Hippocampal formation (tissue), 2 donors: Measurements from ENCODE around the gene PCCA.
"Not testable (repeated sequence)": the region's sequence is repeated elsewhere in the genome, so short reads cannot be mapped to it uniquely, and the experiment has no call there.

Experiments used
- DNase-seq, 2 donors: peaks; one replicate each; lab custom pipeline; 2025; lab: John Stamatoyannopoulos, UW

Gene PCCA

DNA sequence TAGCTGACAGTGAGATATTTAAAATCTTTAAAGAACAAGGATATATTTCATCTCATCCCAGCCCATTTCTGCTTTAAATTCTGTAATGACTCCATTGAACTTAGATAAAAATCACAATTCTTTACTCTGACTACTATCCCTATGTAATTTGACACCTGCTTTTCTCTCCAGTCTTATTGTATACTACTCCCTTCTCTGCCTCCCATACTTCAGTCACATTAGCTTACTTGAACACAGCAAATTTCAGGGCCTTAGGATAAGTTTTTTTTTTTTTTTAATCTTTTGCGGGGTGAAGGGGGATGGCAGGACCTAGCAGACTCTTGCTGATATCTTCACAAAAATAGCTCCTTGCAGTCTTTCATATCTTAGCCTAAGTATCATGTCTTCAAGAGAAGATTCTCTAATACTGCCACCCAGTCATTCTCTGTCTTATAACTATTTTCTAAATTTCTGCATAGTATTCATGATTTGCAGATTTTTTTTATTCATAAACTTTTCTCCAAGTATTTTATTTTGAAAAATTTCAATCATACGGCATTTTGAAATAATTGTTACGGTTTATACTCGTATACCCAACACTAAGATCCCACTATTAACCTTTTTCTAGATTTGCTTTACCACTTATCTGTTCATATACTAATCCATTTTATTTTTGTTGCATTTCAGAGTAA is 151.4 kb downstream of the PCCA start:
- no peak for DNase-seq

- no peak for DNase-seq
Observed at GRCh38 chr13:100244431-100244830, 155.5 kb downstream of the PCCA start.

- DNase-seq: no peak
Observed at GRCh38 chr13:100245104-100245503, 156.2 kb downstream of the PCCA start.

DNA sequence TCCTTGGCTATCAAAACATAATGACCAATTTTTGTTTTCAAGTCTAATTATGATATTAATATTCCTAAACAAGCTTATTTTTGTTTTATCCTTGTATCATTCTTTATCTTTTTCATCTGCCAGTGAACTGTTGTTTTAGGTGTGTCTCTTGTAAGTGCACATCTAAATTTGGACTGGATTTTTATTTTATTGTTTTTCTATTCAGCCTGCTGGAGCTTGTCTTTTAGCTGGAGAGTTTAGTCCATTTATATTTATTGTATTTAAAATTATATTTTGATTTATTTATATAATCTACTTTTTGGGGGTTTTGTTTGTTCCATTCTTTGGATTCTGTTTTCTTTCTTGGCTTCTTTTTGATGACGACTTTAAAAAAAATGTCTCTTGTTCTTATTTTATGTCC is 159.0 kb downstream of the PCCA start:
- no peak for DNase-seq

GRCh38 chr13:100254002-100254401 is 165.1 kb downstream of the PCCA start:
- DNase-seq: no peak

- DNase-seq: no peak
Observed at GRCh38 chr13:100262404-100262803, 173.5 kb downstream of the PCCA start.

GRCh38 chr13:100266026-100266425 is 177.1 kb downstream of the PCCA start:
- DNase-seq: no peak

- DNase-seq: peak in 1 of 2 donors; percentile 47
Observed at GRCh38 chr13:100269837-100270236, 180.9 kb downstream of the PCCA start.

DNA sequence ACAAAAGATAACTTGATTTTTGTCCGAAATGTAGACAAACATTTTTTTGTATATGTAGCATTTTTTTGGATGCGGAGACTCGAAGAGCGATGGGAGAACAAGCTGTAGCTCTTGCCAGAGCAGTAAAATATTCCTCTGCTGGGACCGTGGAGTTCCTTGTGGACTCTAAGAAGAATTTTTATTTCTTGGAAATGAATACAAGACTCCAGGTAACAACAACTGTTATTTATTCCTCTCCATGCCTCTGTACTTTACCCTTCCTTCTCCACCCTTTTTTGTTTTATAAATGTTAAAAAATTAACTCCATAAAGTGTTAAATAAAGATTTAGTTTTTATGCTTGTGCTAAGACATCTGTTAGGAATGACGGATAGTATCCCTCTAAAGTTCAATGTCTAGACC is 184.2 kb downstream of the PCCA start:
- no peak for DNase-seq

- DNase-seq: no peak
Observed at GRCh38 chr13:100273552-100273951, 184.7 kb downstream of the PCCA start.

DNA sequence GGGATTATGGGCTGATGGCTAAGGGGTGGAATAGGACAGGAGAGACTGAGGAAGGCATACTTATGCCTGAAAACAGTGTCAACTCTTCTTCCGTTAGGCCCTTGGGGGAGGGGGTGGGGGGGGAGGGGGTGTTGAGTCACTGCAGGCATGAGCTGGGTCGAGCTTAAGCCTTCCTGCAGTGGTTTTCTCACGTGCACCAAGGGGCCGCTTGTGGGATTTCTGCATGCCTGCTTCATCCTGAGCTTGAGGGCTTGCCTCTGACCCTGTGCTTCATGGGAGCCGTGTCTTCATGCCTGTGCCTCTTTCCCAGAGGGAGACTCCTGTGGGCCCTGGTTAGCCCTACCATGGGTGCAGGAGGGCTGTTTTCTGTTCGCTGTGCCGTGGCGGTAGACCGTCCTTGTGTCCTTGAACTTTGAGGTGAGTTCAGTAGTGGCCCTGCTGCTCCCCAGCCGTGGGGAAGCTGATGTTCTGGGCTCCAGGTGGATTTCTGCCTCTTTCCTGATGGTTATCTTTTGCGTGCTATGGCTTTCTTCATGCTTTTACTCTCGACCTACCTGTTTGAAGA is 186.1 kb downstream of the PCCA start:
- DNase-seq: no peak

GRCh38 chr13:100275746-100276145 is 186.9 kb downstream of the PCCA start:
- DNase-seq: no peak

DNA sequence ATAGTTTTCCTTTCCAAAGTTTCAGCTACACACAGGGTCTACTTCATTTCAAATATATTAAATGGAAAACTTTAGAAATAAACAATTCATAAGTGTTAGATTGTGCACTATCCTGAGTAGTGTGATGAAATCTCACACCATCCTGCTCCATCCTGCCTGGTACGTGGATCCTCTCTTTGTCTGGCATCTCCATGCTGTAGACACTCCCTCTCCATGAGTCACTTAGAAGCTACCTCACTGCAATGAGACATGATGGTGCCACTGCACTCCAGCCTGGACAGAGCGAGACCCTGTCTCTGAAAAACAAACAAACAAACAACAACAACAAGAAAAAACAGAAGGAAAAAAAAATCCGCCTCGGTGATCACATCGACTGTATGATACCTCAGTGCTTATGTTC is 191.8 kb downstream of the PCCA start:
- no peak for DNase-seq

GRCh38 chr13:100282306-100282705 is 193.4 kb downstream of the PCCA start:
- DNase-seq: not testable (repeated sequence)

DNA sequence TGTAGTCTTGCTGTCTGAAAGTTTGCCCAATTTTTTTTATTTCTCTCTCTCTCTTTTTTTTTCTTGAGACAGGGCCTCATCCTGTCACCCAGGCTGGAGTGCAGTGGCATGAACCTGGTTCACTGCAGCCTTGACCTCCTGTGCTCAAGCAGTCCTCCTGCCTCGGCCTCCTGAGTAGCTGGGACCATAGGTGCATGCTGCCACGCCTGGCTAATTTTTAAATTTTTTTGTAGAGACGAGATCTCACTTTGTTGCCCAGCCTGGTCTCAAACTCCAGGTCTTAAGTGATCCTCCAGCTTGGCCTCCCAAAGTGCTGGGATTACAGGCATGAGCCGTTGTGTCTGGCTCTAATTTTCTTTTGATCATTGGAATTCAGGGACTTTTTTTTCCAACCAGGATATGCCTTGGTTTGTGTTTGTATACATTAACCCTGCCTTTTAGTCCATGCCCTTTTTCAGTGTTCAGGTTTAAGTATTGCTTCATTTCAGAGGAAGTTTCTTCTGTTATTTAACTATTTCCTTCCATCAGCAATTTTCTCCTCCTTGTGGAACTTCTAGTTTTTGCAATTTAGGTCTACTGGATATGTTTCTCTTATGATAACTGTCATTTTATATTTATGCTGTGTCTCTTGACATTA is 201.4 kb downstream of the PCCA start:
- DNase-seq: no peak

GRCh38 chr13:100291624-100292023 is 202.7 kb downstream of the PCCA start:
- no peak for DNase-seq

DNA sequence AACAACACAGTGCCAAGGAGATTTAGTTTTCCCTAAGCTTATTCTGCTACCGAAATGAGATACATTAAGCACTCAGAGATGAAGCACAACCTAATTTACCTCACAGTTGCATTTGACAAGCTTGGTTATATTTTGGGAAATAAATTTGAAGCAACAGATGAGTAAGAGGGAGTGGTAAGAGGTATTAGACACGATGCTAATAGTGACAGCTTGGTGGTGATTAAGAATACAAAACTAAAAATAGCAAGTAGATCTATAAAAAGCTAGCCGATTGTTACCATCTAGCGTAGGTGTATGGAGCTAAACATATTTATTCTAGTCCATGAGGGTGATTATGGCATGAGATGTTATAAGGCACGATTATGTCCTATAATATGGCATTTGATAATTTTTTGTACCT is 208.5 kb downstream of the PCCA start:
- no peak for DNase-seq

GRCh38 chr13:100298116-100298681 is 209.3 kb downstream of the PCCA start:
- no peak for DNase-seq

DNA sequence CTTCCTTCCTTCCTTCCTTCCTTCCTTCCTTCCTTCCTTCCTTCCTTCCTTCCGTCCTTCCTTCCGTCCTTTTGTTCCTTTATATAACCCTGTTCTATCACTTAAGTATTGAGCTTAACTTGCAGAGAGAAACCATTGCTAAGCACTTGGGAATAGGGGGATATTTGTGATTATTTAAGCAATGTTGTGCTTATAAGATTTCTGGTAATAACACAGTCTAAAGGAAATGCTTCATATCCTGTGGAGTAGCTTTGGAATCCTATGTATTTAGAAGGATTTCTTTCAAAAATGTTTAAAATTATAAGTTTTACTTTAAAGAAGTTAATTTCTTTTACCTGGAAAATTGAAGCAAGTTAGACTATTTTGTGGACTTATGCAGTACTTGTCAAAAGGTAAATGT is 209.8 kb downstream of the PCCA start:
- DNase-seq: no peak

DNA sequence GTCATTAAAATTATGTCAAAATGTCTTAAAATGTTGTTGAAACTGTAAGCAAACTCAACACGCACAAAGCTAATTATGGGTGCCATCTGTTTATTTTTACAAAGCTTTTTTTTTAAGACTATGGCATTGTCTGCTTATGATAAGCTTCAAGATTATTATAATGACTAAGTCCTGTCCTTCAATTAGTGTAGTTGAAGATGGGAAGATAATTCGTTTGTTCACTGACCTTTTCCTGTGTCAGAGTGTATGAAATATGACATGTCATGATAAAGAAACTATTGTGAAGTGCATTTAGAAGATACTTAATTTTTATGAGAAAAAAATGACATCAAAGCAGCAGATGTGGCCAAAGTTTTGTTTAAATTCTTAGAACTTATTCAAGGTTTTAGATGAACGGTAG is 211.3 kb downstream of the PCCA start:
- no peak for DNase-seq

DNA sequence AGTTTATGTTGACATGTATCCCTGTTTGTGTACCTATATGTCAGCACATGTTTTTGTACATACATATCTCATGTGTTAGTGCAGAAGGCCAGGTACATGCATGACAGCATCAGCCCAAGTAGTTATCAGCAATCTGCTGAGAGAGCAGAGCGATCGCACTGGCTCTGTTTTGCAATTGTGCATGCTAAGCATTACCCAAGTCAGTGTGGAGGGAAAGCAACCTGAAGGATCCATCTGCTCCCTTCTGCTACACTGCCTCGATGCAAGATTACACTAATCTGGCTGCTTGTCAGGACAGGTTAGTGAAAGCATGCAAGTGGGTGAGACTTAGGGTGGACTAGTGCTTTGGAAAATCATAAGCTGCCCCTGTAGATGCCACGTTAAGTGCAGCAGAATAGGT is 211.8 kb downstream of the PCCA start:
- no peak for DNase-seq

DNA sequence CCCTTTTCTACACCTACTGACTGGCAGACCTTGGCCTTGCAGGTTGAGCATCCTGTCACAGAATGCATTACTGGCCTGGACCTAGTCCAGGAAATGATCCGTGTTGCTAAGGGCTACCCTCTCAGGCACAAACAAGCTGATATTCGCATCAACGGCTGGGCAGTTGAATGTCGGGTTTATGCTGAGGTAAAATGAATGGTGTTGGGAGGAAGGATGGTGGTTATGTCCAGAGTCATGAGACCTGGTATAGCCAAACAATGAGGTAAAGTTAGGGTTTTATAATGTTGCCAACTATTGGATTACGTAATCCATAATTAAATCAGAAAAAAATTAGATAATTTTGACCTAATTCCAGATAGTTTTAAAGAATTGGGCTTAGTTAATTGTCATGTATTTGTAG is 212.5 kb downstream of the PCCA start:
- DNase-seq: no peak

- DNase-seq: no peak
Observed at GRCh38 chr13:100302391-100302790, 213.5 kb downstream of the PCCA start.
